GM18526 (cell line): Measurements from ENCODE around the gene MICU1.

Experiments used
- POLR2A ChIP-seq: IDR thresholded peaks from 3 replicates; pipeline ENCODE4 v1.6.1; 2011; ENCODE audit not compliant: insufficient read length; ENCODE audit errors: extremely low read depth

Gene MICU1

GRCh38 chr10:72595436-72595835 is 30.4 kb downstream of the MICU1 start:
- TF ChIP-seq POLR2A, result no peak

DNA sequence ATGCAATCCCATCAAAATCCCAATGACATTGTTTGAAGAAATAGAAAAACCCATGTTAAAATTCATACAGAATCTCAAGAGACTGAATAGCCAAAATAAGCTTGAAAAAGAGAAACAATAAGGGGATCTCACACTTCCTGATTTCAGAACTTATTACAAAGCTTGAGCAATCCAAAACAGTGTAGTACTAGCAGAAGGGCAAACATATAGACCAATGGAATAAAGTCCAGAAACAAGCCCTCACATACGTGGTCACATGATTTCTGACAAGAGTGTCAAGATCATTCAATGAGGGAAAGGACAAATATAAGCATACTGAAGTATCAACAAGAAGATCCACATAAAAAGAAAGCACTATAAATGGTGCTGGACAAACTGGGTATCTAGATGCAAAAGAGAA is 31.9 kb downstream of the MICU1 start:
- TF ChIP-seq POLR2A, result no peak

GRCh38 chr10:72588266-72588665 is 37.6 kb downstream of the MICU1 start:
- no peak for TF ChIP-seq POLR2A

DNA sequence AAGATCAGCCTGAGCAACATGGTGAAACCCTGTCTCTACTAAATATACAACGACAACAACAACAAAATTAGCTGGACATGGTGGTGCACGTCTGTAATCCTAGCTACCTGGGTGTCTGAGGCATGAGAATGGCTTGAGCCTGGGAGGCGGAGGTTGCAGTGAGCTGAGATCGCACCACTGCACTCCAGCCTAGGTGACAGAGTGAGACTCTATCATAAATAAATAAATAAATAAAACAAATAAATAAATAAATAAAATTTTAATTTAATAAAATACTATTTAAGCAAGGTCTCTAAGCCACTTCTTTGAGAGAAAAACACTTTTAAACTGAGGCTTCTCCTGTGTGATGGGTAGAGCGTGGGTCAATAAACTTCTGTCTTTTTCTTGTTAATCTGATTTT is 38.3 kb downstream of the MICU1 start:
- TF ChIP-seq POLR2A, result no peak

DNA sequence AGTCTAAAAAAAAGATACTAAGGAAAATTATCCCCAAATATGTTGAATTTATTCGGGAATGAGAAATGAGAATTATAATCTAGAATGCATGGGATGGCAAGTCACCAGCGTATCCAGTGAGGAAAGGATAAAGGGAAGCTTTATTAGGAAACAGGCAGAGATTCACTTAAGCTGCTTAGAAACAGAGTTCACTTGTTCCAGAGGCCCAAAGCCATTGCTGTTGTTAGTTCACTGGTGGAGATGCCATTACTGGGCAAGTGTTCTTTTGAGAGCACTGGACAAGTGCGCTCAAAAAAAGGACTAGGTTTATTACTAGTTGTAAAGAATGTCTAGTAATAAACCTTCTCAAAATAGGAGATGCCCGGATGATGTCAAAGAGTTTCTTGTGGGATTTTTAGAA is 51.2 kb downstream of the MICU1 start:
- no peak for TF ChIP-seq POLR2A

- TF ChIP-seq POLR2A, result no peak
These were observed 52.8 kb downstream of the MICU1 start for GRCh38 chr10:72573079-72573478.

- no peak for TF ChIP-seq POLR2A
These were observed 57.8 kb downstream of the MICU1 start for GRCh38 chr10:72567889-72568640.

GRCh38 chr10:72567421-72567820 is 58.5 kb downstream of the MICU1 start:
- no peak for TF ChIP-seq POLR2A

DNA sequence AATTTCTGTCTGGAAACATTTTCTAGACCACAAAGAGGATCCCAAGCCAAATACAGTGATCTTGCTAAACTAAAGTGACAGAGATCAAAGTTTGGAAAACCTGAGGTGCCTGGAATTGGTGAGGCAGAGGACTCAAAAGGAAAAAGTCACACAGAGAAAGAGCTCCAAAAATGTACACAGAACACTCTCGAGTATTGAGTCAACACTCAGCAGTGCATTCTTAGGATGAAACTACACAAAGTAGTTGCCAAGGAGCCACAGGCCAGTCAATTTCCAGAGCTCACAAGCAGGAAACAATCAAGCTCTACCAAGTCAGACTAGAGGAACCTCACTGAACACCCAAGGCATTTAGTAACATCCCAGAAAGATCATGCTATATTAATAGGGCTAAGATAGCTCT is 61.3 kb downstream of the MICU1 start:
- TF ChIP-seq POLR2A, result no peak

GRCh38 chr10:72563327-72563932 is 62.4 kb downstream of the MICU1 start:
- no peak for TF ChIP-seq POLR2A

DNA sequence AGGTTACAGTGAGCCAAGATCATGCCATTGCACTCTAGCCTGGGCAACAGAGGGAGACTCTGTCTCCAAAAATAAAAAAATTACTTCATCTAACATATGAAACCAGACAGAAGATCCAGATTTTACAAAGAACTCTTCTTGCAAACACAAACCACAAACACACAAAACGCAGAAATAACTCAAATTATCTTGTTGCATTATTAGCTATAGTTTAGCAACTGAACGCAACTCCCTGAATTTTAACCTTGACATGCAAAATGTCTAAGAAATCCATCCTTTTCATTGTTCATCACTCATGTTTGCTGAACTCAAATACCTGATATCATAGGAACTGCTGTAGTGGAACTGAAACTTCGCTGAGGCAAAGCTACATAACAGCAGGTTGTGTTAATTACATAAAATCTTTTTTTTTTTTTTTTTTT is 64.1 kb downstream of the MICU1 start:
- no peak for TF ChIP-seq POLR2A

GRCh38 chr10:72557362-72557761 is 68.5 kb downstream of the MICU1 start:
- no peak for TF ChIP-seq POLR2A

- TF ChIP-seq POLR2A, result no peak
These were observed 73.0 kb downstream of the MICU1 start for GRCh38 chr10:72552857-72553256.

DNA sequence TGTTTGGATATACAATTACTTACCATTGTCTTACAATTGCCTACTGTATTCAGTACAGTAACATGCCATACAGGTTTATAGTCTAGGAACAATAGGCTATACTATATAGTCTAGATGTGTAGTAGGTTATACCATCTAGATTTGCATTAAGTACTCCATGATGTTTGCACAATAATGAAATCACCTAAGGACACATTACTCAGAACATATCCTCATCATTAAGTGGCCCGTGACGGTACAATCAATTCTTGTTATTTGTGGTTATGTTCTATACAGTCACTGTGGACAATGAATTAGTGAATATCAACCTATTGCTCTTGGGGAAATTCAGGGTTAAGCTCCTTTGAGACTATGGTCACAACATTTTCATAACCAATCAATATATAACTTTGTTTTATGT is 75.6 kb downstream of the MICU1 start:
- no peak for TF ChIP-seq POLR2A

DNA sequence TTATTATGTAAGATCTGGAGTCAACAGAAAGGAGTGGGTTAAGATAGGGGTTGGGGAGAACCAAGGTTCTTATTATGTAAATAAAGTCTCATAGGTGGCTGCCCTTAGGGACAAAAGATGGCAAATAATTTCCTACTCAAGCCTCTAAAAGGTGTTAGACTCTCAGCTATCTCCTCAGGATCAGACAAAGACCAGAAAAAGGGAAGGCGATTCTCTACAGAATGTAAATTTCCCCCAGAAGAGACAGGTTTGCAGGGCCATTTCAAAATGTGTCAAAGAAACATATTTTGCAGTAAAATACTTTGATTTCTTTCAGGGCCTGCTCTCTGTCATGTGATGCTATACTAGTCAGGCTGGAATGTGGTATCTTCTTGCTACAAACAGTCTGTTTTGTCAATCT is 80.3 kb downstream of the MICU1 start:
- no peak for TF ChIP-seq POLR2A

DNA sequence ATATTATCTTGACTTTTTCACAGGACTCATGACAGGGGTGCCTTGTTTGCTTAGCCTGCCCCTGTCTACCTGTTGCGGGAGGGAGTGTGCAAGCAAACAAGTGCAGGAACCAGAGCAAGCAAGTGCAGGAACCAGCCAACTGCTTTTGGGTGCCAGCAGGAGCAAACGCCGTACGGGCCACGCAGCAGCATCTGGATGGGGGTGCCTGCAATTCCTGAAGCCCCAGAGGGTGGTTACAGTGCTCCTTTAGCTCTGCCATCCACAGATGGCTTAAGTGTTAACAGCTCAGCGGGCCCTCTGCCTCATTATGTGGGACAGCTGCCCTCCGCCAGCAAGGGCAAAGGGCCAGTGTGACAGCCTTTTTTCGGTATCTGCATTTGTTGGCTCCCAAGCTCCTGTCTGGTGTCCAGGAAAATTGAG is 83.5 kb downstream of the MICU1 start:
- no peak for TF ChIP-seq POLR2A

- TF ChIP-seq POLR2A, result no peak
These were observed 84.5 kb downstream of the MICU1 start for GRCh38 chr10:72541337-72541736.
